HUDEP-2 (cell line): ENCODE data around the gene HNRNPH2.

Source experiments
- DNase-seq, 76 experiments: peaks; one replicate each; lab custom pipeline; 2025; ENCODE audit not compliant: unreplicated experiment in 76 of 76; lab: John Stamatoyannopoulos, UW

The HNRNPH2 gene

GRCh38 chrX:101393530-101394305, 14.3 kb upstream of the HNRNPH2 start:
- DNase-seq: no peak

GRCh38 chrX:101394372-101394771, 13.7 kb upstream of the HNRNPH2 start:
- DNase-seq: no peak

GRCh38 chrX:101395789-101396188, 12.2 kb upstream of the HNRNPH2 start:
- DNase-seq: peak in 3 of 76 experiments; percentile 3 to 9 (median 8)

- peak in 1 of 76 experiments; percentile 0 for DNase-seq
These were observed 10.2 kb upstream of the HNRNPH2 start for GRCh38 chrX:101397779-101398178.

- DNase-seq: no peak
These were observed 9.3 kb upstream of the HNRNPH2 start for GRCh38 chrX:101398694-101399093.

- DNase-seq: no peak
These were observed 8.2 kb upstream of the HNRNPH2 start for GRCh38 chrX:101399825-101400224.

GRCh38 chrX:101407167-101407747, 765 bp upstream of the HNRNPH2 start:
- DNase-seq: peak in 1 of 76 experiments; percentile 7

- DNase-seq: peak in 14 of 76 experiments; percentile 2 to 66 (median 39)
These were observed 465 bp downstream of the HNRNPH2 start for GRCh38 chrX:101408532-101408841.

- no peak for DNase-seq
These were observed 1.0 kb downstream of the HNRNPH2 start for GRCh38 chrX:101409043-101409442.

- DNase-seq: no peak
These were observed 2.4 kb downstream of the HNRNPH2 start for GRCh38 chrX:101410461-101410860.

GRCh38 chrX:101411984-101412383, 4.0 kb downstream of the HNRNPH2 start:
- DNase-seq: no peak

GRCh38 chrX:101415180-101416145, 7.4 kb downstream of the HNRNPH2 start:
- peak in 66 of 76 experiments; percentile 1 to 72 (median 30) for DNase-seq

- DNase-seq: peak in 3 of 76 experiments; percentile 1 to 2 (median 1)
These were observed 8.7 kb downstream of the HNRNPH2 start for GRCh38 chrX:101416691-101417090.

GRCh38 chrX:101417190-101417589, 9.2 kb downstream of the HNRNPH2 start:
- DNase-seq: peak in 34 of 76 experiments; percentile 0 to 45 (median 10)

- peak in 7 of 76 experiments; percentile 1 to 23 (median 3) for DNase-seq
These were observed 10.2 kb downstream of the HNRNPH2 start for GRCh38 chrX:101417981-101418841.

- peak in 2 of 76 experiments; percentile 14 to 25 for DNase-seq
These were observed 11.5 kb downstream of the HNRNPH2 start for GRCh38 chrX:101419489-101419888.

GRCh38 chrX:101427954-101428353, 19.9 kb downstream of the HNRNPH2 start:
- DNase-seq: no peak

- DNase-seq: no peak
These were observed 21.9 kb downstream of the HNRNPH2 start for GRCh38 chrX:101429934-101430333.

- peak in 2 of 76 experiments; percentile 0 for DNase-seq
These were observed 22.5 kb downstream of the HNRNPH2 start for GRCh38 chrX:101430457-101431078.

- no peak for DNase-seq
These were observed 34.1 kb downstream of the HNRNPH2 start for GRCh38 chrX:101442085-101442484.
